HCT116 (cell line): ENCODE measurements around the gene PTPN22. TPM values are rescaled to one million over a fixed set of nuclear protein-coding genes. Genes with fewer than 3 reads are reported as not detected.

Experiments used
- ATAC-seq: fragments of 200-7000 bp; cut with Tn5 transposase; 2 replicates; pipeline ENCODE4 v1.9.1; 2020; ENCODE audit warnings: mild to moderate bottlenecking, moderate library complexity
- BruUV-seq: library from RNA; stranded (reverse); fragments of 400-500 nt; replicated peaks from 2 replicates; lab custom pipeline; 2021; lab: Mats Ljungman, UMichigan
- CTCF ChIA-PET: fragments of 300-600 bp; sonication (Branson Sonifier 250); formaldehyde crosslinking; loops from one replicate; lab custom pipeline; 2021; ENCODE audit warnings: antibody characterized with exemption; lab: Charles Lee
- POLR2A ChIA-PET: fragments of 300-600, 350-600 bp; sonication (Branson Sonifier 250); formaldehyde crosslinking; loops from one replicate; lab custom pipeline; 2021; ENCODE audit warnings: antibody characterized with exemption; lab: Charles Lee
- RAD21 ChIA-PET, 2 experiments: fragments of 300-600 bp; sonication (Branson Sonifier 250); formaldehyde crosslinking; loops; one replicate each; lab custom pipeline; 2023; ENCODE audit warnings: low total read pairs in 2 of 2; ENCODE audit not compliant: uncharacterized antibody in 2 of 2, unreplicated experiment in 2 of 2, low non-redundant PET in 1 of 2; lab: Charles Lee
- DNase-seq: peaks from one replicate; pipeline ENCODE4 v3.0.0-alpha.2; 2010; ENCODE audit warnings: low read depth, low spot score
- H2AFZ ChIP-seq: fragments of 200-600 bp; shearing (Covaris generic), sonication (generic); 2 replicates; pipeline ENCODE4 v1.6.1; 2017; ENCODE audit warnings: low read depth, mixed run types, mixed read lengths, antibody characterized with exemption, low read length; ENCODE audit not compliant: poor library complexity, severe bottlenecking
- H3K27ac ChIP-seq: 2 replicates; pipeline ENCODE4 v1.5.1; 2012; ENCODE audit warnings: low read depth, low read length
- H3K27me3 ChIP-seq: fragments of 200-600 bp; sonication (generic); 2 replicates; pipeline ENCODE4 v1.6.1; 2016; ENCODE audit warnings: mixed run types, low read length, mixed read lengths; ENCODE audit not compliant: insufficient read depth
- H3K36me3 ChIP-seq, 2 experiments: fragments of 200-500 bp in 1 of 2; fragments of 200-600 bp in 1 of 2; sonication (Bioruptor generic) in 1 of 2; sonication (generic) in 1 of 2; 2 replicates each; pipeline versions ENCODE4 v1.5.1 to v1.6.1; 2014 to 2016; ENCODE audit warnings: low read length in 2 of 2, inconsistent platforms in 1 of 2, mixed read lengths in 1 of 2, mixed run types in 1 of 2; ENCODE audit not compliant: insufficient read depth in 2 of 2, control insufficient read depth in 1 of 2
- H3K4me1 ChIP-seq, 2 experiments: fragments of 200-600 bp in 1 of 2; sonication (generic) in 1 of 2; 2 replicates each; pipeline versions ENCODE4 v1.5.1 to v1.6.1; 2012 to 2017; ENCODE audit warnings: low read length in 2 of 2, inconsistent platforms in 1 of 2, mild to moderate bottlenecking in 1 of 2, mixed read lengths in 1 of 2, mixed run types in 1 of 2, moderate library complexity in 1 of 2; ENCODE audit not compliant: insufficient read depth in 2 of 2, control insufficient read depth in 1 of 2
- H3K4me2 ChIP-seq: fragments of 200-600 bp; sonication (generic); 2 replicates; pipeline ENCODE4 v1.6.1; 2017; ENCODE audit warnings: mixed run types, low read length, mixed read lengths
- H3K4me3 ChIP-seq, 2 experiments: fragments of 200-600 bp in 1 of 2; sonication (generic) in 1 of 2; replicated peaks in 1 of 2; 2 replicates each; pipeline ENCODE4 v1.5.1; 2011 to 2016; ENCODE audit warnings: low read length in 2 of 2, control low read depth in 1 of 2, low read depth in 1 of 2, mild to moderate bottlenecking in 1 of 2, mixed read lengths in 1 of 2, mixed run types in 1 of 2
- H3K79me2 ChIP-seq: fragments of 200-600 bp; sonication (generic); 2 replicates; pipeline ENCODE4 v1.6.1; 2017; ENCODE audit warnings: mild to moderate bottlenecking, mixed run types, low read length, moderate library complexity, mixed read lengths; ENCODE audit not compliant: insufficient read depth
- H3K9ac ChIP-seq: fragments of 200-600 bp; sonication (generic); 2 replicates; pipeline ENCODE4 v1.6.1; 2016; ENCODE audit warnings: low read length, mixed read lengths
- H3K9me2 ChIP-seq: fragments of 200-600 bp; sonication (generic), shearing (Covaris generic); 2 replicates; pipeline ENCODE4 v1.6.1; 2017; ENCODE audit warnings: mixed run types, mild to moderate bottlenecking, moderate library complexity; ENCODE audit not compliant: insufficient read depth
- H3K9me3 ChIP-seq, 2 experiments: fragments of 200-500 bp in 1 of 2; fragments of 200-600 bp in 1 of 2; sonication (Bioruptor generic) in 1 of 2; sonication (generic) in 1 of 2; 2 replicates each; pipeline ENCODE4 v1.6.1; 2014 to 2017; ENCODE audit warnings: low read length in 2 of 2, mixed read lengths in 2 of 2, inconsistent platforms in 1 of 2, low read depth in 1 of 2, mild to moderate bottlenecking in 1 of 2, mixed run types in 1 of 2, moderate library complexity in 1 of 2; ENCODE audit not compliant: control insufficient read depth in 1 of 2, insufficient read depth in 1 of 2
- H4K20me1 ChIP-seq: fragments of 200-600 bp; sonication (generic), shearing (Covaris generic); 2 replicates; pipeline ENCODE4 v1.6.1; 2017; ENCODE audit warnings: mixed run types, mild to moderate bottlenecking, moderate library complexity; ENCODE audit not compliant: insufficient read depth
- CEBPB ChIP-seq: IDR thresholded peaks from 2 replicates; pipeline ENCODE4 v1.6.1; 2012; ENCODE audit warnings: low read depth
- CTCF ChIP-seq, 3 experiments: fragments of 200-600 bp in 1 of 3; sonication (generic) in 1 of 3; IDR thresholded peaks in 2 of 3; conservative IDR thresholded peaks in 1 of 3; 2 replicates each; pipeline ENCODE4 v1.5.1; 2012 to 2017; ENCODE audit warnings: low read depth in 2 of 3, low read length in 2 of 3, antibody characterized with exemption in 1 of 3, borderline replicate concordance in 1 of 3, control low read depth in 1 of 3, mild to moderate bottlenecking in 1 of 3, mixed read lengths in 1 of 3, mixed run types in 1 of 3, moderate library complexity in 1 of 3; ENCODE audit not compliant: insufficient read depth in 1 of 3
- EGR1 ChIP-seq: IDR thresholded peaks from 2 replicates; pipeline ENCODE4 v1.6.1; 2012; ENCODE audit warnings: low read depth
- ELF1 ChIP-seq: IDR thresholded peaks from 2 replicates; pipeline ENCODE4 v1.6.1; 2012; ENCODE audit warnings: low read depth, borderline replicate concordance
- EZH2phosphoT487 ChIP-seq: fragments of 200-600 bp; IDR thresholded peaks from 2 replicates; pipeline ENCODE4 v1.6.1; 2018; ENCODE audit warnings: antibody characterized with exemption, borderline replicate concordance
- FOSL1 ChIP-seq: IDR thresholded peaks from 2 replicates; pipeline ENCODE4 v1.6.1; 2012; ENCODE audit warnings: low read depth
- MAX ChIP-seq: IDR thresholded peaks from 2 replicates; pipeline ENCODE4 v1.6.1; 2012
- POLR2A ChIP-seq: IDR thresholded peaks from 2 replicates; pipeline ENCODE4 v1.7.0; 2011; ENCODE audit warnings: borderline replicate concordance; ENCODE audit not compliant: insufficient read depth, insufficient read length; ENCODE audit errors: extremely low read depth
- POLR2AphosphoS5 ChIP-seq: IDR thresholded peaks from 2 replicates; pipeline ENCODE4 v1.6.1; 2011; ENCODE audit warnings: mild to moderate bottlenecking, low read depth, low read length, moderate library complexity
- RAD21 ChIP-seq: IDR thresholded peaks from 2 replicates; pipeline ENCODE4 v1.6.1; 2012; ENCODE audit warnings: low read depth, mild to moderate bottlenecking
- REST ChIP-seq: IDR thresholded peaks from 2 replicates; pipeline ENCODE4 v1.6.1; 2012; ENCODE audit warnings: low read depth
- SP1 ChIP-seq: IDR thresholded peaks from 2 replicates; pipeline ENCODE4 v1.6.1; 2012; ENCODE audit warnings: low read depth
- SRF ChIP-seq: IDR thresholded peaks from 2 replicates; pipeline ENCODE4 v1.6.1; 2012; ENCODE audit warnings: low read depth
- TCF7L2 ChIP-seq: IDR thresholded peaks from 2 replicates; pipeline ENCODE4 v1.7.0; 2011; ENCODE audit warnings: borderline replicate concordance, inconsistent platforms; ENCODE audit not compliant: insufficient read depth, insufficient read length; ENCODE audit errors: extremely low read depth
- YY1 ChIP-seq: IDR thresholded peaks from 2 replicates; pipeline ENCODE4 v1.6.1; 2011; ENCODE audit warnings: low read length, low read depth, moderate library complexity, mild to moderate bottlenecking; ENCODE audit not compliant: insufficient replicate concordance; ENCODE audit errors: extremely low read depth
- ZBTB33 ChIP-seq: IDR thresholded peaks from 2 replicates; pipeline ENCODE4 v1.6.1; 2011; ENCODE audit warnings: mild to moderate bottlenecking, low read length, moderate library complexity; ENCODE audit not compliant: insufficient replicate concordance; ENCODE audit errors: extremely low read depth
- ZFX ChIP-seq: fragments of 450-650 bp; IDR thresholded peaks from 2 replicates; pipeline ENCODE4 v1.6.1; 2017
- ZNF274 ChIP-seq: fragments of 200-500 bp; sonication (Bioruptor generic); IDR thresholded peaks from 2 replicates; pipeline ENCODE4 v1.6.1; 2014; ENCODE audit warnings: mild to moderate bottlenecking, low read depth, low read length, inconsistent platforms
- intact Hi-C: fragments of 100-400 bp; cut with micrococcal nuclease; formaldehyde crosslinking; loops from 2 replicates; pipeline ENCODE4 v1.10.0; 2022
- total RNA-seq: library from RNA; stranded (reverse); gene quantifications from one replicate; pipeline ENCODE4 v1.2.1, GENCODE V29; 2021; ENCODE audit not compliant: unreplicated experiment

The PTPN22 gene
- total RNA-seq, 1 experiment from 2014 or later = 0.17 TPM

- H4K20me1 ChIP-seq = no peaks in the 10 kb centered on the region
- H3K9me2 ChIP-seq = no peaks in the 10 kb centered on the region
- H3K27ac ChIP-seq = no peak overlapping the region
- no peak for TF ChIP-seq ZFX
- TF ChIP-seq YY1 = no peak
- no peak for TF ChIP-seq MAX
- no peak for TF ChIP-seq SP1
- TF ChIP-seq ZBTB33 = no peak
- no peak for TF ChIP-seq FOSL1
- no peak for TF ChIP-seq EZH2phosphoT487
- TF ChIP-seq TCF7L2 = no peak
- no peak for TF ChIP-seq POLR2A
- TF ChIP-seq CTCF (IDR thresholded peaks at IDR 0.05 in 2 of 3, conservative IDR thresholded peaks at IDR 0.05 in 1 of 3; ENCODE audit: borderline replicate concordance in 1 of 3, insufficient read depth in 1 of 3, low read depth in 2 of 3, low read length in 2 of 3) = no peak
- TF ChIP-seq REST = no peak
- no peak for TF ChIP-seq ELF1
- no peak for TF ChIP-seq POLR2AphosphoS5
- no peak for TF ChIP-seq ZNF274
- no peak for TF ChIP-seq RAD21
- TF ChIP-seq SRF = no peak
- TF ChIP-seq EGR1 = no peak
- TF ChIP-seq CEBPB = no peak
- H3K79me2 ChIP-seq = no peaks in the 10 kb centered on the region; the same call in 1 of the 2 replicates
- BruUV-seq = no TSS peak
- no peak overlapping the region for H3K9ac ChIP-seq
- H3K27me3 ChIP-seq = no peaks in the 10 kb centered on the region
- DNase-seq (no peak), ATAC-seq (no peak)
- no peak overlapping the region for H3K4me2 ChIP-seq
- ChIA-PET RAD21 (no interaction called here), POLR2A (no interaction called here), CTCF (no interaction called here)
- H3K4me1 ChIP-seq = no peaks in the 10 kb centered on the region
- H3K36me3 ChIP-seq = peaks cover 15 to 21% of the 10 kb centered on the region in 2 experiments; a peak in 3 of 4 replicates
- intact Hi-C loops = no loop called here
- H2AFZ ChIP-seq = no peak overlapping the region
- no peak overlapping the region for H3K4me3 ChIP-seq
- H3K9me3 ChIP-seq = no peaks in the 10 kb centered on the region
Measured at GRCh38 chr1:113912594-113913311, 41.2 kb upstream of the PTPN22 start.
